ENCODE measurements around the gene ALG1.

The ALG1 gene

GRCh38 chr16:5036228-5037156 is 35.2 kb upstream of the ALG1 start:
- Histone ChIP-seq H3K9me3 (ENCODE audit: control insufficient read depth, low read length) (no peaks in the 10 kb centered on the region), H3K79me2 (no peaks in the 10 kb centered on the region), H3K36me3 (ENCODE audit: control insufficient read depth, insufficient read depth, low read length) (no peaks in the 10 kb centered on the region), H3K4me2 (ENCODE audit: low read length) (no peak overlapping the region), H3K4me1 (peaks cover 11% of the 10 kb centered on the region), H3K9ac (no peak overlapping the region), H3K27ac (no peak overlapping the region), H2AFZ (no peak overlapping the region), H3K4me3 (ENCODE audit: low read depth, low read length) (no peak overlapping the region), H3K27me3 (ENCODE audit: control insufficient read depth, insufficient read depth, low read length) (no peaks in the 10 kb centered on the region)
- TF ChIP-seq CTCF (IDR thresholded peaks at IDR 0.05), result no peak

- Histone ChIP-seq H3K27ac (no peak overlapping the region), H3K36me3 (ENCODE audit: control insufficient read depth, insufficient read depth, low read length) (no peaks in the 10 kb centered on the region), H3K9ac (no peak overlapping the region), H3K4me1 (no peaks in the 10 kb centered on the region), H3K79me2 (peaks cover 6% of the 10 kb centered on the region), H3K4me3 (ENCODE audit: low read depth, low read length) (no peak overlapping the region), H3K9me3 (ENCODE audit: control insufficient read depth, low read length) (no peaks in the 10 kb centered on the region), H3K4me2 (ENCODE audit: low read length) (no peak overlapping the region), H2AFZ (no peak overlapping the region), H3K27me3 (ENCODE audit: control insufficient read depth, insufficient read depth, low read length) (no peaks in the 10 kb centered on the region)
- no peak for TF ChIP-seq CTCF (IDR thresholded peaks at IDR 0.05)
Observed at GRCh38 chr16:5040451-5040850, 31.2 kb upstream of the ALG1 start.

GRCh38 chr16:5041600-5042133 is 30.0 kb upstream of the ALG1 start:
- no peak overlapping the region for H3K4me3 ChIP-seq (ENCODE audit: low read depth, low read length)
- H3K9me3 ChIP-seq (ENCODE audit: control insufficient read depth, low read length), result no peaks in the 10 kb centered on the region
- H3K9ac ChIP-seq, result no peak overlapping the region
- H3K79me2 ChIP-seq, result peaks cover 6% of the 10 kb centered on the region
- H2AFZ ChIP-seq, result no peak overlapping the region
- H3K4me1 ChIP-seq, result no peaks in the 10 kb centered on the region
- TF ChIP-seq CTCF (IDR thresholded peaks at IDR 0.05), result no peak
- H3K4me2 ChIP-seq (ENCODE audit: low read length), result no peak overlapping the region
- no peaks in the 10 kb centered on the region for H3K27me3 ChIP-seq (ENCODE audit: control insufficient read depth, insufficient read depth, low read length)
- no peaks in the 10 kb centered on the region for H3K36me3 ChIP-seq (ENCODE audit: control insufficient read depth, insufficient read depth, low read length)
- H3K27ac ChIP-seq, result no peak overlapping the region

- Histone ChIP-seq H3K4me2 (ENCODE audit: low read length) (no peak overlapping the region), H2AFZ (no peak overlapping the region), H3K79me2 (peaks cover 6% of the 10 kb centered on the region), H3K9me3 (ENCODE audit: control insufficient read depth, low read length) (no peaks in the 10 kb centered on the region), H3K4me3 (ENCODE audit: low read depth, low read length) (no peak overlapping the region), H3K36me3 (ENCODE audit: control insufficient read depth, insufficient read depth, low read length) (no peaks in the 10 kb centered on the region), H3K4me1 (no peaks in the 10 kb centered on the region), H3K27ac (no peak overlapping the region), H3K9ac (no peak overlapping the region), H3K27me3 (ENCODE audit: control insufficient read depth, insufficient read depth, low read length) (no peaks in the 10 kb centered on the region)
- no peak for TF ChIP-seq CTCF (IDR thresholded peaks at IDR 0.05)
Observed at GRCh38 chr16:5042574-5043171, 29.0 kb upstream of the ALG1 start.

All from parathyroid adenoma (tissue), 2 donors.